Activated naive CD4-positive, alpha-beta T cell (primary cell): Measurements from ENCODE around the gene ITSN1.
"Not testable (repeated sequence)": the region's sequence is repeated elsewhere in the genome, so short reads cannot be mapped to it uniquely, and the experiment has no call there.

Experiments
- DNase-seq, 4 experiments: peaks; one replicate each; lab custom pipeline; 2025; lab: John Stamatoyannopoulos, UW

The ITSN1 gene

DNA sequence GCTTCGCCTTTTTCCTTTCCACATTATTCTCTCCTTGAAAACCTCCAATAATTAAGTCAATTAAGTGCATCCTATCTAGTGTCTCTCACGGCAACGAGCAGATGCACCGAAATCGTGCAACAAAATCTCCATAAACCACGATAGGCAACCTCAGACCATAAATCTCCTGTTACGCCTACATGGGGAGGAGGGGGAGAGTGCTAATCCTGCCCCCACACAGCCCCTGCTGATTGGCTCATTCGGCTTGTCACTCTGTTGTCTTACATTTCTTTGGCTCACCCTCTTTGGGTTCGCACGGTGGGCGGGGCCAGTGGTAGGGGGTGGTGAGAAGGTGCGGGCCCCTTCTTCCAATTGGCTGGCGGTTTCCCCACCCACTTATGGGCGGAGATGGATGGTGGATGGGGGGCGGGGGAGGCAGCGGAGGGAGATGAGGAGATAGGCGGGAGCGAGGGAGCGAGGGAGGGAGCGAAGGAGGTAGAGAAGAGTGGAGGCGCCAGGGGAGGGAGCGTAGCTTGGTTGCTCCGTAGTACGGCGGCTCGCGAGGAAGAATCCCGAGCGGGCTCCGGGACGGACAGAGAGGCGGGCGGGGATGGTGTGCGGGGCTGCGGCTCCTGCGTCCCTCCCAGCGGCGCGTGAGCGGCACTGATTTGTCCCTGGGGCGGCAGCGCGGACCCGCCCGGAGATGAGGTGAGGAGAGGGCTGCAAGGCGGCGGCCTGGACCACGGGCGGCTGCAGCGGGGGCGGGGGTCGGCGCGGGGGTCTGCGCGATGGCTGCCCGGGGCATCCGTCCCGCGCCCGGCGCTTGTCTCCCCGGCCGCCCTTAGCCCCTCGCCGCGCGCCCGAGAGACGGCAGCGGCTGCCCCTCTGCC lies at the start of gene ITSN1:
Gene ITSN1, plus strand, starts transcription at position 475 of the 869 bp plus-strand sequence. CDS start 76,328 bp downstream, outside the sequence.
- peak; percentile 94 to 99 (median 98) for DNase-seq

GRCh38 chr21:33598051-33598450 lies 44.2 kb upstream of the ITSN1 start:
- no peak for DNase-seq

DNA sequence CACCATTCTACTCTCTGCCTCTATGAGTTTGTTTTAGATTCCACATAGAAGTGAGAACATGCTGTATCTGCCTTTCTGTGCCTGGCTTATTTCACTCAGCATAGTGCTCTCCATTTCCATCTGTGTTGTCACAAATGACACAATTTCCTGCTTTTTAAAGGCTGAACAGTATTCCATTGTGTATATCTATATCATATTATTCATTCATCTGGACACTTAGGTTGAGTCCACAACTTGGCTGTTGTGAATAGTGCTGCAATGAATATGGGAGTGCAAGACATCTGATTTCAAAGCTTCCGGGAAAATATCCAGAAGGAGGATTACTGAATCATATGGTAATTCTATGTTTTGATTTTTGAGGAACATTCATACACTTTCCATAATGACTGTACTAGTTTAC lies 33.7 kb upstream of the ITSN1 start:
- no peak for DNase-seq

- no peak for DNase-seq
These were observed 31.1 kb upstream of the ITSN1 start for GRCh38 chr21:33611006-33611744.

DNA sequence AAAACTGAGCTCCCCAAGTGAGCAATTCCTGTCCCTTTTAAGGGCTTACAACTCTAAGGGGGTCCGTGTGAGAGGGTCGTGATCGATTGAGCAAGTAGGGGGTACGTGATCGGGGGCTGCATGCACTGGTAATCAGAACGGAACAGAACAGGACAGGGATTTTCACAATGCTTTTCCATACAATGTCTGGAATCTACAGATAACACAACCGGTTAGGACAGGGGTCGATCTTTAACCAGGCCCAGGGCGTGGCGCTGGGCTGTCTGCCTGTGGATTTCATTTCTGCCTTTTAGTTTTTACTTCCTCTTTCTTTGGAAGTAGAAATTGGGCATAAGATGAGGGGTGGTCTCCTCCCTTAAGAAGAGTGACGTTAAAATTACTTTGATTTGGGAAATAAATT lies 24.7 kb upstream of the ITSN1 start:
- DNase-seq = not testable (repeated sequence)

- no peak for DNase-seq
These were observed 23.9 kb upstream of the ITSN1 start for GRCh38 chr21:33618407-33618806.

DNA sequence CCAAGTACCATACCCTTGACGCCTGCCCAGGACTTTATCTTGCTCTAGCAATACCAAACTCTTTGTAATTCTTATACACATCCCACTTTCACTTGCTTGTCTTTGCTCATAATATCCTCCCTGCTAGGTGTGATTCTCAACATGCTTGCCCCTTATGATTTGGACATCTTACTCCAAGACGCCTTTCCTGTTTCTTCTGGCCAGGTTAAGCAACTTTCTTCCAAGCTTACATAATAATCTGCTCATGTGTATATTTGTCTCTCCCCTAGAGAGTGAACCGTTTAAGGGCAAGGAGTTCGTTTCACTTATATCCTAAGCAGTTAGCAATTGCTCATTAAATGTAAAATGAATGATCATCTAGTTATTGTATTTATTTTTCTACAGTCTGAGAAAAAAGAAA lies 22.6 kb upstream of the ITSN1 start:
- no peak for DNase-seq

DNA sequence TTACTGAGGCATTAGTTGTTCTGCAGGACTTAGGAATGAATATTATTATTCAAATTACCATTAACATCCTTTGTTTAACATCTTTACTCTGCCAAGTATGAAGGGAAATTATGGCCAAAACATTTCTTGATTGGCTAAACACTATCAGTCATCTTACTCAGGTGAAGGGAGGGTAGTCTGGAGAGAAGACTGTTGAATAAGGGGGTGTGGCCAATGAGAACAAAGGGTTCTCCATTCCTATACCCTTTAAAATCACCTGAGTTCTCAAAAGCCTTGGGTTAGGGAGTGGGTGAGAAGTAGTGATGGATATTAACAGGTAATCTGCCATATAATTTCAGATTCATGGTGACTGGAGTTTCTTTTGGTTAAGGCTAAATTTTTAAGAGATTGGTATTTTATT lies 20.0 kb upstream of the ITSN1 start:
- DNase-seq = no peak

- DNase-seq = not testable (repeated sequence)
These were observed 16.1 kb upstream of the ITSN1 start for GRCh38 chr21:33626151-33626550.

DNA sequence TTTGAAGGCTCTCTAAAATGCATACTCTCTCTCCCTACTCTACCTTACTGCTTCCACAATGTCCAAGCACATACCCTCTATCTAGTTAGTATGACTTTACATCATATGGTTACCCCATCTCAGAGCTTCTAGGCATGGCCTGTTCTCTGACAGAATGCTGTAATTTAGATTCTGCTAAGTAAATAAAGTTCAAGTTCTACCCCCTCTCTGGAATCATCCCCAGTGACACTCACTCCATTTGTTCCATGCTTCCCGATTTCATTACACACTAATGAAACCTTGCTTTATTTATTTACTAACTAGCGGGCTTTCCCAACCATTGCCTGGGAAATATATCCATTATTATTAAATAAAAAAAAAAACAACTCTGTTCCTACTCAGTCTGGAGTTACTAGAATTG lies 8.0 kb upstream of the ITSN1 start:
- no peak for DNase-seq

DNA sequence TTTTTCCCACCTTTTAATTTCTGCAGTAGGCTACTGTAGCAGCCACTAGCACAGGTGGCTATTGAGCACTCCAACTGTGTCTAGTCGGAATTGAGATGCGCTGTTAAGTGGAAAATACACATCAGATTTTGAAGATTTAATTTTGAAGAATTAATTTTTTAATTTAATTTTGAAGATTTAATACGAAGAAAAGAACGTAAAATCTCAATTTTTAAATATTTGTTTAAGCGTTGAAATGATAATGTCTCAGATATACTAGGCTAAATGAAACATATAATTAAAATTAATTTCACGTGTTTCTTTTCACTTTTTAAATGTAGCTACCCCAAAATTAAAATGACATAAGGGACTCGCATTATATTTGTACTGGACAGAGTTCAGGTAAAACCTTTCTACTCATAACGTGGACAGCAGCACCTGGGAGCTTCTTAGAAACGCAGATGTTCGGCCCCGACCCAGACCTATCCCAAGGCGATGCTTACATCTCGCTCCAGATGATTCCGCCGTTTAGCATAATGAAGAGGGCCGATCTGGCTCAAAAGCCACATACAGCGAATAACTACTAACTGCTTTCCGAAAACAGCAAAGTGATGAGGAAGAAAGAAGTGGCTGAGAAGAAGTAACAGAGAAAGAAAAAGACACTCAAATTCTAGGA lies 1.5 kb upstream of the ITSN1 start:
- no peak for DNase-seq

DNA sequence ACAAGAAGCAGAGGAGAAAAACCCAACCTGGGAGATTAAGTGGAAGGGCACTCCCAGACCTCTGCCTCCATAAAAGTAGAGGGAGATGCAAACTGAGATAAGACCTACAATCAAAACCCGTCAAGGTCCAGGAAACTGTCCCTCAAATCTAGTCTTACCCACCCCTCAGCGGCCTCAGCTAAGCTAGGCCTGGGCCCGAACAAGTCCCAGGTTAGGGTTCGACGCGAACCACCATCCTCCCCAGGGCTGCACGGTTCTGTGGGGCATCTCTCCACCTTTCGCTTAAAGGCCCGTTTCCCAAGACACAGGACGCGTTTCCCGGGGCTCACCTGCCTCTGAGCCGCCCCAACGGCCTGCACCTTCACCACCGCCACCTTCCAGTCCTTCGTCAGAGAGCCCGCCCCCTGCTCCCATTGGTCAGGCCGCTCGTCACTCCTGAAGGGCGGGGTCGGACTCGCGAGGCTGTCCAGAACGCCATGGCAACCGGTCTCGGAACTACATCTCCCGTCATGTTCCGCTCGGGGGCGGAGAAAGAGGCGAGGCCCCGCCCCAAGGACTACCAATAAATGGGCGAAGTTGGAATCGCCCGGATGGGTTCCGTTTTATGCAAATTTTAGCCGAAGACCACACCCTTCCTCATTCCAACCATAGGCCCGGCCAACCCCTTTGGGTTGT lies 812 bp upstream of the ITSN1 start, which contains the start of gene CRYZL1:
Gene CRYZL1, minus strand, starts transcription at position 390 of the 675 bp plus-strand sequence. CDS start 10,190 bp downstream, outside the sequence.
- DNase-seq = peak; percentile 95 to 100 (median 98)

- DNase-seq = peak in 1 of 4 experiments; percentile 6
These were observed 776 bp downstream of the ITSN1 start for GRCh38 chr21:33642896-33643657.

DNA sequence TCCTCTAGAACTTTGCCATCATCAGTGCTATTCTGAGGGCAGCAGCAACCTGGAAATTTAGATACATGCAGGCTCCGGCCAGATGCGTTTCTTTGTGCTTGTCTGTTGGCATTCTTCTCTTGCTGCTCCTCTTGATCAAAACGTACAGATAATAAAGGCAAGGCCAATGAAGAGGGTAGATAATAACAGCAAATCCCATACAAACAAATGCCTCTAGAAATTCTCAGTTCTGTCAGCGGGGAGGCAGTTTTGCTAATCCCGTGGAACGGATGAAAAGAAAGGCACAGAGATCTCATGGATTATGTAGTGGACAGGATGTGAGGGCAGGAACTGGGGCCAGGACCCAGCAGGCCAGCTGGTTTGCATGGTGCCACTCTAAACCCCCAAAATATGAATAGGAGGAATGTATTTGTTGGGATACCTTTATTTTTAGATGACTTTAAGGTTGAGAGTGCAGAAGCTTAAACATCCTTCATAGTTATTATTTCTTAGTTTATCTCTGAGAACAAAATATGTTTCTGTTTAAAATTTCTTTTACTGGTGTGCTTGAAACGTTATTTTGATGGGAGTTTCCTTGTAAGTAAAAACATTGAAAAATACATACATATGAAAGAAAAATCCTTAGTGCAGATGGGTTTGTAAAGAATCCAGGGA lies 1.5 kb downstream of the ITSN1 start:
- no peak for DNase-seq

GRCh38 chr21:33644383-33645074 lies 2.2 kb downstream of the ITSN1 start:
- no peak for DNase-seq

DNA sequence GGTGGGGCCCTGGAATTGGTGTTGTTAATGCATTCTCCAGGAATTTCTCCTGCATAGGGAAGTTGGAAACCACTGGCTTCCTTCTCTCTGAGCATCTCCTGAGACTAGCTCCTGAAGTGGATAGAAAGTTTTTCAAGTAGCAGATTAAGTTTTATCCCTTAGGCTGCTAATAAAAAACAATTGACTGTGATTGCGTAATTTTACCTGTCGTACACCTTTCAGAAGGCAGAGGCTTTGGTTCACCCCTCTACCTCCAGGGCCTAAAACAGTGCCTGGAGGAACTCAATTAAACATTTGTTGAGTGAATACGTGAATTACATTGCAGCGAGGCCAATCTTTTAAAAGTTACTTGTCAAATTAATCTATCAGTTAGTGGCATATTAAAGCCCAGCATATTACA lies 3.4 kb downstream of the ITSN1 start:
- no peak for DNase-seq

- no peak for DNase-seq
These were observed 5.3 kb downstream of the ITSN1 start for GRCh38 chr21:33647587-33647986.

DNA sequence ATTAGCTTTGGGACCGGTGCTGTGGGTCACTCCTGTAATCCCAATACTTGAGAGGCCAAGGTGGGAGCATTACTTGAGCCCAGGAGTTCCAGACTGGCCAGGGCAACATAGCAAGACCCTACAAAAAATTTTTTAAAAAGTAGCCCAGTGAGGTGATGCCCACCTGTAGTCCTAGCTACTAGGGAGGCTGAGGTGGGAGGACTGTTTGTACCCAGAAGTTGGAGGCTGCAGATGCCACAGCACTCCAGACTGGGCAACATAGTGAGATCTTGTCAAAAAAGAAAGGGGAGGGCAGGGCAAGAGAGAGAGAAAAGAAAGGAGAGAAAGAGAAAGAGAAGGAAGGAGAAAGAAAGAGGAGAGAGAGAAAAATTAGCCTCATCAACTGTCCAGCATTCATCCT lies 6.3 kb downstream of the ITSN1 start:
- DNase-seq = no peak

- no peak for DNase-seq
These were observed 7.9 kb downstream of the ITSN1 start for GRCh38 chr21:33650230-33650629.

DNA sequence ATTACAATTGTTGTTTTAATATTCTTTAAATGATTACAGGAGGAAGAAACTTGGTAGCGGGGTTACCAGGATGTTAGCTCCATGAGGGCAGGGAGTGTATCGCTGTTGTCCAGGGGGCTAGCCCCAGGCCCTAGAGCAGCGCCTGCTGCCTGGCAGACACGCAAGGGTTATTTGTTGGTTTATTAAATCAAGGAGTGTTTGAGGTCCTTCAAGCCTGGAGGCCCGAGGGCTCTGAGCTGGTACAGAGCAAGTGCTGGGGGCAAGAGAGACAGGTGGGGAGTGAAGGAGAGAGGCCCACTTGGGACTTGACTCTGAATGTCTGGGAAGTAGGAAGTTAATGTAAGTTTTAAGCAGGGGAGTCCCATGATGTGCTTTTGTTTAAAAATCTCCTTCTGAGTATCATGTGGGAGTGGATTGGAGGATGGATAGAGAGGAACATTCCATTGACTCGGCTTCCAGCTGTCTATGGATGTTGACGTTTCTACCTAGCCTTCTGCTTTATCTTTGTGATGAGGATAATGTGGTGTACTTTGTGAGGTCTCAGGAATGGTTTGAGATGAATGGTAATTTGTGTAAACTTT lies 8.7 kb downstream of the ITSN1 start:
- DNase-seq = no peak
